GM12878 (cell line): Measurements from ENCODE around the gene ACOT4. TPM values are rescaled to one million over a fixed set of nuclear protein-coding genes. Genes with fewer than 3 reads are reported as not detected.

Experiments
- ATAC-seq: fragments of 200-7000 bp; cut with Tn5 transposase; 3 replicates; pipeline ENCODE4 v1.9.1; 2020; ENCODE audit warnings: mild to moderate bottlenecking, moderate library complexity
- Bru-seq: library from RNA; stranded (reverse); fragments of 400-500 nt; gene quantifications from one replicate; lab custom pipeline; 2021; lab: Mats Ljungman, UMichigan
- BruChase-seq, 2 experiments: library from RNA; stranded (reverse); fragments of 400-500 nt; gene quantifications; one replicate each; lab custom pipeline; 2021; lab: Mats Ljungman, UMichigan
- BruUV-seq: library from RNA; stranded (reverse); fragments of 400-500 nt; replicated peaks from 2 replicates; lab custom pipeline; 2021; lab: Mats Ljungman, UMichigan
- CTCF ChIA-PET: fragments of 300-600 bp; sonication (Branson Sonifier 250); formaldehyde crosslinking; extraction: SDS; loops from one replicate; lab custom pipeline; 2021; ENCODE audit warnings: inconsistent platforms; lab: Yijun Ruan, JAX
- POLR2A ChIA-PET: fragments of 350-600 bp; formaldehyde crosslinking; extraction: SDS; loops from one replicate; lab custom pipeline; 2021; ENCODE audit warnings: inconsistent platforms; lab: Charles Lee
- RAD21 ChIA-PET: fragments of 300-600 bp; sonication (Branson Sonifier 250); formaldehyde crosslinking; loops from one replicate; lab custom pipeline; 2023; ENCODE audit warnings: antibody characterized with exemption; ENCODE audit not compliant: unreplicated experiment; lab: Charles Lee
- SMC1A ChIA-PET: fragments of 300-600 bp; sonication (Branson Sonifier 250); formaldehyde crosslinking; loops from one replicate; lab custom pipeline; 2023; ENCODE audit not compliant: unreplicated experiment, uncharacterized antibody; lab: Charles Lee
- DNase-seq: peaks from one replicate; pipeline ENCODE4 v3.0.0-alpha.2; 2011; ENCODE audit warnings: low read depth, low spot score
- FAIRE-seq: peaks from 3 replicates; lab custom pipeline; 2011; peaks lifted over from hg19 to GRCh38; lab: Jason Lieb, UNC
- H2AFZ ChIP-seq: 2 replicates; pipeline ENCODE4 v1.6.0; 2011; ENCODE audit warnings: low read depth, low read length, control low read depth; ENCODE audit not compliant: control insufficient read depth
- H3K27ac ChIP-seq: 2 replicates; pipeline ENCODE4 v1.5.1; 2011; ENCODE audit warnings: control low read depth; ENCODE audit not compliant: control insufficient read depth, insufficient read depth
- H3K27me3 ChIP-seq, 2 experiments: replicated peaks in 1 of 2; 2 replicates each; pipeline versions ENCODE4 v1.6.0 to v1.6.1; 2011; ENCODE audit warnings: low read length in 1 of 2; ENCODE audit not compliant: control insufficient read depth in 2 of 2, insufficient read depth in 2 of 2
- H3K36me3 ChIP-seq, 2 experiments: 2 replicates each; pipeline ENCODE4 v1.5.1; 2011; ENCODE audit warnings: low read length in 1 of 2; ENCODE audit not compliant: control insufficient read depth in 2 of 2, insufficient read depth in 2 of 2
- H3K4me1 ChIP-seq: 2 replicates; pipeline ENCODE4 v1.6.1; 2011; ENCODE audit warnings: mild to moderate bottlenecking, low read length, moderate library complexity, mixed read lengths; ENCODE audit not compliant: control insufficient read depth, insufficient read depth
- H3K4me2 ChIP-seq: 2 replicates; pipeline ENCODE4 v1.6.0; 2011; ENCODE audit warnings: control low read depth; ENCODE audit not compliant: control insufficient read depth, insufficient read depth
- H3K4me3 ChIP-seq: fragments of 200-600 bp; sonication (generic); 2 replicates; pipeline ENCODE4 v1.5.1; 2016
- H3K79me2 ChIP-seq: 2 replicates; pipeline ENCODE4 v1.6.0; 2011; ENCODE audit warnings: low read length; ENCODE audit not compliant: control insufficient read depth, insufficient read depth
- H3K9ac ChIP-seq: 2 replicates; pipeline ENCODE4 v1.8.0; 2011; ENCODE audit warnings: low read length, control low read depth, mixed read lengths; ENCODE audit not compliant: control insufficient read depth, insufficient read depth
- H3K9me3 ChIP-seq: replicated peaks from 3 replicates; pipeline ENCODE4 v1.5.1; 2011; ENCODE audit warnings: mild to moderate bottlenecking, low read length; ENCODE audit not compliant: control insufficient read depth, insufficient read depth
- H4K20me1 ChIP-seq: 2 replicates; pipeline ENCODE4 v1.6.0; 2011; ENCODE audit not compliant: control insufficient read depth, insufficient read depth
- ATF7 ChIP-seq: fragments of 450-650 bp; IDR thresholded peaks from 2 replicates; pipeline ENCODE4 v1.6.1; 2016; ENCODE audit warnings: low read depth, mild to moderate bottlenecking
- EZH2 ChIP-seq: IDR thresholded peaks from 2 replicates; pipeline ENCODE4 v1.6.1; 2012; ENCODE audit warnings: low read depth, mild to moderate bottlenecking, control low read depth, inconsistent platforms, low read length, borderline replicate concordance; ENCODE audit not compliant: control insufficient read depth
- FOXM1 ChIP-seq: IDR thresholded peaks from 2 replicates; pipeline ENCODE4 v1.6.1; 2012; ENCODE audit warnings: low read depth, mild to moderate bottlenecking, inconsistent platforms, low read length, moderate library complexity
- POLR2A ChIP-seq: IDR thresholded peaks from 2 replicates; pipeline ENCODE4 v1.6.1; 2011; ENCODE audit warnings: low read depth, mild to moderate bottlenecking, low read length
- RAD21 ChIP-seq: IDR thresholded peaks from 2 replicates; pipeline ENCODE4 v1.6.1; 2011; ENCODE audit warnings: mild to moderate bottlenecking, low read depth, low read length, moderate library complexity; ENCODE audit not compliant: insufficient read depth
- RB1 ChIP-seq: fragments of 450-650 bp; formaldehyde crosslinking; IDR thresholded peaks from 2 replicates; pipeline ENCODE4 v1.6.1; 2017; ENCODE audit warnings: mild to moderate bottlenecking, borderline replicate concordance
- TAF1 ChIP-seq: IDR thresholded peaks from 2 replicates; pipeline ENCODE4 v1.6.1; 2011; ENCODE audit warnings: mild to moderate bottlenecking, low read depth, low read length, borderline replicate concordance
- ZNF24 ChIP-seq: fragments of 450-650 bp; IDR thresholded peaks from 2 replicates; pipeline ENCODE4 v1.6.1; 2017; ENCODE audit warnings: antibody characterized with exemption, mild to moderate bottlenecking
- WGBS: methylation state at CpG from one replicate; pipeline ENCODE4 v1.1.6; 2016; ENCODE audit warnings: low lambda C conversion rate; ENCODE audit not compliant: insufficient replicate concordance, insufficient coverage; ENCODE audit errors: missing lambda C conversion rate; 5-methylcytosine and 5-hydroxymethylcytosine counted together
- in situ Hi-C: fragments of 300-500 bp; cut with MboI; formaldehyde crosslinking; loops from 9 replicates; pipeline ENCODE4 v1.14.3; 2018; ENCODE audit warnings: mixed read lengths
- intact Hi-C: fragments of 100-400 bp; cut with micrococcal nuclease; formaldehyde crosslinking; loops from one replicate; pipeline ENCODE4 v1.14.2; 2022; ENCODE audit not compliant: unreplicated experiment
- long read RNA-seq, 2 experiments: library from polyadenylated mRNA; unstranded; transcript quantifications; one replicate each; pipeline ENCODE4 v2.0.0, GENCODE V29; 2019 to 2020
- polyA minus RNA-seq, 3 experiments: library from RNA; depleted of rRNA, polyadenylated mRNA; stranded (reverse); fragments of >200 nt; gene quantifications; 2 replicates each; pipeline ENCODE4 v1.2.3, GENCODE V29; 2011
- polyA plus RNA-seq, 11 experiments: library from polyadenylated mRNA; depleted of rRNA in 4 of 11; unstranded in 6 of 11; stranded (reverse) in 5 of 11; fragments of >200 nt; fragmentation: Nextera tagmentation in 4 of 11; fragmentation: Illumina TruSeq in 1 of 11; extraction: Ambion mirVana in 4 of 11; extraction: Trizol in 1 of 11; gene quantifications; 1 replicate in 1 of 11; 2 replicates in 10 of 11; pipeline versions ENCODE4 v1.2.1 to v1.2.3, GENCODE V29; 2011 to 2016; ENCODE audit warnings: inconsistent platforms in 2 of 11, missing spikeins in 2 of 11, low read depth in 1 of 11
- total RNA-seq, 4 experiments: library from RNA; depleted of rRNA in 3 of 4; stranded (reverse); fragments of >200 nt in 3 of 4; fragmentation: Illumina TruSeq in 1 of 4; extraction: Trizol in 1 of 4; gene quantifications; 2 replicates each; pipeline versions ENCODE4 v1.2.1 to v1.2.3, GENCODE V29; 2013 to 2021
- TF ChIP-seq, protein P1 (sequence below): fragments of 450-650 bp; IDR thresholded peaks from 2 replicates; pipeline ENCODE4 v1.6.1; 2017; ENCODE audit warnings: mild to moderate bottlenecking, low read depth, inconsistent platforms; ENCODE audit not compliant: poor library complexity, severe bottlenecking
- TF ChIP-seq, protein P2 (sequence below): fragments of 450-650 bp; IDR thresholded peaks from 2 replicates; pipeline ENCODE4 v1.6.1; 2017; ENCODE audit warnings: mild to moderate bottlenecking
- TF ChIP-seq, protein P3 (sequence below): fragments of 150-350 bp; IDR thresholded peaks from 2 replicates; pipeline ENCODE4 v1.6.1; 2014; ENCODE audit warnings: mild to moderate bottlenecking, low read depth, low read length

The ACOT4 gene, protein sequence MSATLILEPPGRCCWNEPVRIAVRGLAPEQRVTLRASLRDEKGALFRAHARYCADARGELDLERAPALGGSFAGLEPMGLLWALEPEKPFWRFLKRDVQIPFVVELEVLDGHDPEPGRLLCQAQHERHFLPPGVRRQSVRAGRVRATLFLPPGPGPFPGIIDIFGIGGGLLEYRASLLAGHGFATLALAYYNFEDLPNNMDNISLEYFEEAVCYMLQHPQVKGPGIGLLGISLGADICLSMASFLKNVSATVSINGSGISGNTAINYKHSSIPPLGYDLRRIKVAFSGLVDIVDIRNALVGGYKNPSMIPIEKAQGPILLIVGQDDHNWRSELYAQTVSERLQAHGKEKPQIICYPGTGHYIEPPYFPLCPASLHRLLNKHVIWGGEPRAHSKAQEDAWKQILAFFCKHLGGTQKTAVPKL
- 1.4 and 2.1 TPM in 2 replicates for total RNA-seq (2013; cell fraction: nucleolus; rRNA removed)
- 3.5 and 3.8 TPM in 2 replicates for total RNA-seq (2014; rRNA removed)
- total RNA-seq (2014; rRNA removed; fragmentation: Illumina TruSeq; extraction: Trizol): 2.0 and 2.1 TPM in 2 replicates
- 1.9 and 2.2 TPM in 2 replicates for total RNA-seq (2021)
- 0.33 TPM for polyA plus RNA-seq (2011; ENCODE audit: low read depth)
- 1.4 and 1.8 TPM in 2 replicates for polyA plus RNA-seq (2011; rRNA removed)
- 1.8 and 1.9 TPM in 2 replicates for polyA plus RNA-seq (2011; cell fraction: cytosol; rRNA removed)
- polyA plus RNA-seq (2011; cell fraction: nucleus; rRNA removed): 1.2 and 1.4 TPM in 2 replicates
- 0.58 and 0.76 TPM in 2 replicates for polyA plus RNA-seq (2012)
- 1.8 and 2.1 TPM in 2 replicates for polyA plus RNA-seq (2014; fragmentation: Illumina TruSeq; extraction: Trizol)
- under 1 TPM; 0.68 to 0.86 TPM for polyA plus RNA-seq (2014; fragmentation: Nextera tagmentation; extraction: Ambion mirVana)
- polyA plus RNA-seq (2014; rRNA removed): 2.9 and 3.3 TPM in 2 replicates
- polyA plus RNA-seq (2016; fragmentation: Nextera tagmentation; extraction: Ambion mirVana): 1 to 10 TPM; 2.2 to 2.9 TPM
- 0.80 and 1.0 TPM in 2 replicates for polyA minus RNA-seq (2011; rRNA and poly(A)+ RNA removed)
- polyA minus RNA-seq (2011; cell fraction: cytosol; rRNA and poly(A)+ RNA removed): 0.52 TPM in 1 of 2 replicates, not detected in the other
- 0.73 and 0.86 TPM in 2 replicates for polyA minus RNA-seq (2011; cell fraction: nucleus; rRNA and poly(A)+ RNA removed)
- Bru-seq, nascent RNA: percentile 52 among the genes with signal in this experiment
- percentile 40 among the genes with signal in this experiment for BruChase-seq, experiment 1, labeled RNA remaining after a 6-hour chase
- percentile 40 among the genes with signal in this experiment for BruChase-seq, experiment 2, labeled RNA remaining after a 2-hour chase
- long read RNA-seq, experiment 1, partial matches to known transcripts: 0 of 5 reads
- long read RNA-seq, experiment 1, other reads (novel, unspliced or antisense): 1 of 5 reads
- long read RNA-seq, experiment 2, transcript ACOT4-201 (3 exons, 2,362 nt): major isoform, 20 of 25 reads
- long read RNA-seq, experiment 2, partial matches to known transcripts: 1 of 25 reads
- long read RNA-seq, experiment 2, other reads (novel, unspliced or antisense): 4 of 25 reads

DNA sequence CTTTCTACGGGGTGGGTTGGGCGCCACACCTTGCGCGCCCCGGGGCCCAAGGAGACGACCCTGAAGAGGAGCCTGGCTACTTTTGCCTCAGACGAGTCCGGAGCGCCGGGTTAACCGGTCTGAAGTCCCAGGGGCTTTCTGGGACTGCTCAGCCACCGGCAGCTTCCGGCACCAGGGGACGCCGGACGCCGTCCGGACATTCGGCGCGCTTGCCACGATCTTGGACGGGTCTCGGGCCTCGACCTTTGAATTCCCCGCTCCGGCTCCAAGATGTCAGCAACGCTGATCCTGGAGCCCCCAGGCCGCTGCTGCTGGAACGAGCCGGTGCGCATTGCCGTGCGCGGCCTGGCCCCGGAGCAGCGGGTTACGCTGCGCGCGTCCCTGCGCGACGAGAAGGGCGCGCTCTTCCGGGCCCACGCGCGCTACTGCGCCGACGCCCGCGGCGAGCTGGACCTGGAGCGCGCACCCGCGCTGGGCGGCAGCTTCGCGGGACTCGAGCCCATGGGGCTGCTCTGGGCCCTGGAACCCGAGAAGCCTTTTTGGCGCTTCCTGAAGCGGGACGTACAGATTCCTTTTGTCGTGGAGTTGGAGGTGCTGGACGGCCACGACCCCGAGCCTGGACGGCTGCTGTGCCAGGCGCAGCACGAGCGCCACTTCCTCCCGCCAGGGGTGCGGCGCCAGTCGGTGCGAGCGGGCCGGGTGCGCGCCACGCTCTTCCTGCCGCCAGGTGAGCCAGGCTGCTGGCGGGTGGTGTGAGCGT lies at the start of gene ACOT4:
TSS of gene ACOT4 (plus strand) at position 184 of the 760 bp plus-strand sequence. CDS start at position 271, 87 bp downstream.
- H3K9me3 ChIP-seq: no peaks in the 10 kb centered on the region
- WGBS: 6% methylated on average over 88 of the region's 89 CpGs
- RAD21 ChIA-PET: no interaction called here
- peak within 1 kb of the TSS; percentile 89 for H3K4me2 ChIP-seq
- CTCF ChIA-PET: interaction anchor here (0.6 to 1.0 kb wide), 2 partner anchors 22 to 80 kb away, joined by 3 to 5 read pairs; partner anchors contain the start of gene ACOT2
- POLR2A ChIA-PET: no interaction called here
- H3K4me3 ChIP-seq: peak within 1 kb of the TSS; percentile 63; the same call in 1 of the 2 replicates
- no peaks in the 10 kb centered on the region for H3K27me3 ChIP-seq
- H3K79me2 ChIP-seq: no peaks in the 10 kb centered on the region
- SMC1A ChIA-PET: interaction anchor here (0.6 kb wide), 1 partner anchor 1193 kb away, joined by 3 read pairs; no protein-coding TSS in a partner anchor
- H3K36me3 ChIP-seq: no peaks in the 10 kb centered on the region
- H4K20me1 ChIP-seq: no peaks in the 10 kb centered on the region
- intact Hi-C loops (no loop called here), in situ Hi-C loops (no loop called here)
- H3K27ac ChIP-seq: no peak within 1 kb of the TSS
- H2AFZ ChIP-seq: peak within 1 kb of the TSS; percentile 84
- DNase-seq (no peak), FAIRE-seq (no peak), ATAC-seq (peak; percentile 90)
- no peaks in the 10 kb centered on the region for H3K4me1 ChIP-seq
- peak within 1 kb of the TSS; percentile 64; the same call in 1 of the 2 replicates for H3K9ac ChIP-seq
- BruUV-seq: no TSS peak
- TF ChIP-seq ZNF24 (no peak), TAF1 (no peak; the same call in 1 of the 2 replicates), ATF7 (no peak), RB1 (peak; percentile 59; the same call in 1 of the 2 replicates), EZH2 (no peak), POLR2A (peak; percentile 67), FOXM1 (no peak), RAD21 (no peak)
- TF ChIP-seq, protein P1, sequence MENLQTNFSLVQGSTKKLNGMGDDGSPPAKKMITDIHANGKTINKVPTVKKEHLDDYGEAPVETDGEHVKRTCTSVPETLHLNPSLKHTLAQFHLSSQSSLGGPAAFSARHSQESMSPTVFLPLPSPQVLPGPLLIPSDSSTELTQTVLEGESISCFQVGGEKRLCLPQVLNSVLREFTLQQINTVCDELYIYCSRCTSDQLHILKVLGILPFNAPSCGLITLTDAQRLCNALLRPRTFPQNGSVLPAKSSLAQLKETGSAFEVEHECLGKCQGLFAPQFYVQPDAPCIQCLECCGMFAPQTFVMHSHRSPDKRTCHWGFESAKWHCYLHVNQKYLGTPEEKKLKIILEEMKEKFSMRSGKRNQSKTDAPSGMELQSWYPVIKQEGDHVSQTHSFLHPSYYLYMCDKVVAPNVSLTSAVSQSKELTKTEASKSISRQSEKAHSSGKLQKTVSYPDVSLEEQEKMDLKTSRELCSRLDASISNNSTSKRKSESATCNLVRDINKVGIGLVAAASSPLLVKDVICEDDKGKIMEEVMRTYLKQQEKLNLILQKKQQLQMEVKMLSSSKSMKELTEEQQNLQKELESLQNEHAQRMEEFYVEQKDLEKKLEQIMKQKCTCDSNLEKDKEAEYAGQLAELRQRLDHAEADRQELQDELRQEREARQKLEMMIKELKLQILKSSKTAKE: no peak
- TF ChIP-seq, protein P2, sequence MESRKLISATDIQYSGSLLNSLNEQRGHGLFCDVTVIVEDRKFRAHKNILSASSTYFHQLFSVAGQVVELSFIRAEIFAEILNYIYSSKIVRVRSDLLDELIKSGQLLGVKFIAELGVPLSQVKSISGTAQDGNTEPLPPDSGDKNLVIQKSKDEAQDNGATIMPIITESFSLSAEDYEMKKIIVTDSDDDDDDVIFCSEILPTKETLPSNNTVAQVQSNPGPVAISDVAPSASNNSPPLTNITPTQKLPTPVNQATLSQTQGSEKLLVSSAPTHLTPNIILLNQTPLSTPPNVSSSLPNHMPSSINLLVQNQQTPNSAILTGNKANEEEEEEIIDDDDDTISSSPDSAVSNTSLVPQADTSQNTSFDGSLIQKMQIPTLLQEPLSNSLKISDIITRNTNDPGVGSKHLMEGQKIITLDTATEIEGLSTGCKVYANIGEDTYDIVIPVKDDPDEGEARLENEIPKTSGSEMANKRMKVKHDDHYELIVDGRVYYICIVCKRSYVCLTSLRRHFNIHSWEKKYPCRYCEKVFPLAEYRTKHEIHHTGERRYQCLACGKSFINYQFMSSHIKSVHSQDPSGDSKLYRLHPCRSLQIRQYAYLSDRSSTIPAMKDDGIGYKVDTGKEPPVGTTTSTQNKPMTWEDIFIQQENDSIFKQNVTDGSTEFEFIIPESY: no peak
- TF ChIP-seq, protein P3, sequence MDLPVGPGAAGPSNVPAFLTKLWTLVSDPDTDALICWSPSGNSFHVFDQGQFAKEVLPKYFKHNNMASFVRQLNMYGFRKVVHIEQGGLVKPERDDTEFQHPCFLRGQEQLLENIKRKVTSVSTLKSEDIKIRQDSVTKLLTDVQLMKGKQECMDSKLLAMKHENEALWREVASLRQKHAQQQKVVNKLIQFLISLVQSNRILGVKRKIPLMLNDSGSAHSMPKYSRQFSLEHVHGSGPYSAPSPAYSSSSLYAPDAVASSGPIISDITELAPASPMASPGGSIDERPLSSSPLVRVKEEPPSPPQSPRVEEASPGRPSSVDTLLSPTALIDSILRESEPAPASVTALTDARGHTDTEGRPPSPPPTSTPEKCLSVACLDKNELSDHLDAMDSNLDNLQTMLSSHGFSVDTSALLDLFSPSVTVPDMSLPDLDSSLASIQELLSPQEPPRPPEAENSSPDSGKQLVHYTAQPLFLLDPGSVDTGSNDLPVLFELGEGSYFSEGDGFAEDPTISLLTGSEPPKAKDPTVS: no peak
